Omental fat pad (tissue), 4 donors: ENCODE results near the gene SPAG5. TPM values are rescaled to one million over a fixed set of nuclear protein-coding genes. Genes with fewer than 3 reads are reported as not detected.

Experiments
- ATAC-seq: fragments of 150-250 bp; one replicate; pipeline ENCODE4 v1.9.1; 2016; ENCODE audit warnings: mild to moderate bottlenecking, moderate library complexity; ENCODE audit not compliant: low FRiP score
- DNase-seq: peaks from one replicate; pipeline ENCODE4 v3.0.0-alpha.2; 2019; ENCODE audit warnings: low spot score
- total RNA-seq, 4 donors: library from RNA; depleted of rRNA; stranded (reverse); fragments of >200 nt; gene quantifications; one replicate each; pipeline ENCODE4 v1.1.0, GENCODE V29; 2016
- TF ChIP-seq, protein P1 (sequence below), 3 donors: fragments of 450-650 bp; IDR thresholded peaks; one replicate each; pipeline ENCODE4 v1.5.1; 2016 to 2017; ENCODE audit warnings: antibody characterized with exemption in 3 of 3, mild to moderate bottlenecking in 3 of 3, moderate library complexity in 2 of 3

The SPAG5 gene
- total RNA-seq, 4 donors from 2014 or later, result 0.50 to 12.0 (median 4.5) TPM

DNA sequence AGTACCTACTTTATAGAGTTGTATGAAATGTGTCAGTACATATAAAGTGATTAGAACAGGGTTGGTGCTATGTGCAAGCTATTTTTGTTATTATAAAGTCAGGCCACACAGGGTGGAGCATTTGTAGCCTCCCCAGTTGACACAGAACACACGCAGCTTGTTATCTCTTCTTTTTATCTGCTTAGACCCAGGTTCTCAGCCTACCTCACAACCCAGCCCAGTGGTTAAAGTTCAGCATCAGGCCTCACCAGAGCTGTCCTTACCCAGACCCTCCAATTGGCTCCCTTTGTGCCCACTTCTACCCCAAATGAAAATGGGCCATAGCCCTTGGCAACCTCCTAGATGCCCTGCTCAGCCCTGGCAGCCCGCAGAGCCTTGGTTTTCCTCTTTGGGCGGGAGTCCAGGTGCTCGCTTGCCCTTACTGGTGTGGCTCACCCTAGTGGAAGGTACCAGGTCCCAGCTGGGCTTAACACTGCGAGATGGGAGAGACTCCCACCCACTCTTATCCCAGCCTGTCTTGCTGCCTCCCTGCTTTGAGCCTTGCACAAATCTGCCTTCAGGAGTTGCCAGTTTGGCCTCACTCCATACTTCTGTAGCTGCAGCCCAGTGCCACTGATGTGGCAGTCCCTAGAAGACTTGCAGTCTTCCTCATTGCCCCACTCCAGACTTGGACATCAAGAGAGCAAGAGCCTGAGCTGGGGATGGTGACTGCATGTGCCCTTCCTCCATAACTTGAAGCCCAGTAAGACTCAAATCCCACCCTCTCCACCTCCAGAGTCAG lies 26.4 kb downstream of the SPAG5 start:
- ATAC-seq (no peak), DNase-seq (no peak)
- TF ChIP-seq, protein P1, sequence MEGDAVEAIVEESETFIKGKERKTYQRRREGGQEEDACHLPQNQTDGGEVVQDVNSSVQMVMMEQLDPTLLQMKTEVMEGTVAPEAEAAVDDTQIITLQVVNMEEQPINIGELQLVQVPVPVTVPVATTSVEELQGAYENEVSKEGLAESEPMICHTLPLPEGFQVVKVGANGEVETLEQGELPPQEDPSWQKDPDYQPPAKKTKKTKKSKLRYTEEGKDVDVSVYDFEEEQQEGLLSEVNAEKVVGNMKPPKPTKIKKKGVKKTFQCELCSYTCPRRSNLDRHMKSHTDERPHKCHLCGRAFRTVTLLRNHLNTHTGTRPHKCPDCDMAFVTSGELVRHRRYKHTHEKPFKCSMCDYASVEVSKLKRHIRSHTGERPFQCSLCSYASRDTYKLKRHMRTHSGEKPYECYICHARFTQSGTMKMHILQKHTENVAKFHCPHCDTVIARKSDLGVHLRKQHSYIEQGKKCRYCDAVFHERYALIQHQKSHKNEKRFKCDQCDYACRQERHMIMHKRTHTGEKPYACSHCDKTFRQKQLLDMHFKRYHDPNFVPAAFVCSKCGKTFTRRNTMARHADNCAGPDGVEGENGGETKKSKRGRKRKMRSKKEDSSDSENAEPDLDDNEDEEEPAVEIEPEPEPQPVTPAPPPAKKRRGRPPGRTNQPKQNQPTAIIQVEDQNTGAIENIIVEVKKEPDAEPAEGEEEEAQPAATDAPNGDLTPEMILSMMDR (IDR thresholded peaks at IDR 0.05), result no peak

DNA sequence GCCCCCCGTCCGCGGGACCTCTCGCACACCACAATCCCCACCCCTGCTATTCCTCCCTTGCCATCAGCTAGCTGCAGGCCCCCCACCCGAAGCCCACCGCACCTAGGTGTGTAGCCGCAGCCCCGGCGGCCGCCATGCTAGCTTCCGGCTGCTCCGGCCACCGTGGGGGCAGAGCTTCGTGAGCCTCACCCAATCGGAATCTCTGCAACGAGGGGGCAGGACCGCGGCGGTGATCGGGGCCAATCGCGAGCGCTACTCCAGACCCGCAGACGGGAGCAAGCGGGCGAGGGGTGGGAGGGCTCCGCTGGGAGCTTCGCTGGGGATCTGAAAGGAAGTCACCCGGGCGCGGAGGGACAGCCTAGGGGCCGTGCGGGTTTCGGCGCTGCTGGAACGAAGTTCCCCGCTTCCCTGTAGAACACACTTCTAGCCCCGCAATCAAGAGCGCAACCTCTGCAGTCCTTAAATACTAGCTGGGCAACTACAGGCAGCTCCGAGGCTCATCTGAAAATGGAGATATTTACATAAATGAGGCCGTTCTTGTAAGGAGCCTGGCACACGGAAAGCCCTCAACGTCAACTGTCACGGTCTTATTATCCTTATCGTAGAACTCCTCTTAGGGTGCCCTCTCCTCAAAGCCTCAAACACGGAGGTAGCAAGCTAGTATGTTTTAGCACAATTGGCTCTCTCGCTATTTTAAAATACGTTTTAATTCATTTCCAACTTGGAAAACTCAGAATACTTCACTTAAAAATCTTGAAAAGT lies 27.3 kb downstream of the SPAG5 start, which contains the start of gene PIGS:
PIGS (minus strand) TSS at position 164 of the 762 bp plus-strand sequence; CDS start at position 136, 28 bp downstream.
- DNase-seq (peak; percentile 66), ATAC-seq (peak; percentile 99)
- TF ChIP-seq, protein P1 (IDR thresholded peaks at IDR 0.05), result no peak

DNA sequence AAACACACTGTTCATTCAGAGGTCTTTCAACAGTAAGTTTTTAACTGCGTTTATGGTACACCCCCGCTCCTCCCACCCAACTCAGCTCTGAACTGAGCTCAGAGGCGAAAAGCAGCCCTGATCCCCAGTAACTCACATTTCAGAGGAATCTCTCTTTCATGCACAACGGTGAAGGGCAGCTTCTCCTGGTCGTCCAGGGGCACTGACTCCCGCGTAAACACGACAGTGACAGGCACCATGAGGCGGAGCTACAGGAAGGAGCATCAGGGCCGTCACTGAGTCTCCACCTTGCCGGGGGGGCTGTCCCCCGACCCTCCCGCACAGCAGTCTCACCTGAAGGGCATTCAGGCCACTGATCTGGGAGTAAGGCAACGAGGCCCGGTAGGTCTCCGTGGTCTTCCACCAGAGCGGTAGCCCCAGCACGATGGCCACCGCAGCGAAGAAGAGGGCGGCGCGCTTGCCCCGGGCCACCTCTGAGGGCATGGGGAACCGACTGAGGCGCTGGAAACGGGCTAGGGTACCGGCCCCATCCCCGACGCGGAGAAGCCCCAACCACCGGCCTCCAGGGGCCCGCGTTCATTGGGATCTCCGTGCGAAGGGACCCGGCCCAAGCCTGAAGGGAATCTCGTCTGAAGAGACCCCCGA lies 28.0 kb downstream of the SPAG5 start:
- DNase-seq, result no peak
- TF ChIP-seq, protein P1 (IDR thresholded peaks at IDR 0.05), result no peak
- peak; percentile 20 for ATAC-seq

GRCh38 chr17:28569446-28569845 lies 29.4 kb downstream of the SPAG5 start:
- no peak for ATAC-seq
- TF ChIP-seq, protein P1 (IDR thresholded peaks at IDR 0.05), result no peak
- DNase-seq, result no peak

GRCh38 chr17:28567604-28568003 lies 31.2 kb downstream of the SPAG5 start:
- TF ChIP-seq, protein P1 (IDR thresholded peaks at IDR 0.05), result no peak
- ATAC-seq (no peak), DNase-seq (no peak)

GRCh38 chr17:28563475-28563874 lies 35.4 kb downstream of the SPAG5 start:
- no peak for ATAC-seq
- DNase-seq, result no peak
- TF ChIP-seq, protein P1 (IDR thresholded peaks at IDR 0.05), result no peak
